HG03095 (cell line): Measurements from ENCODE around the gene GPC6.

Experiments used
- ATAC-seq: cut with Tn5 transposase; IDR thresholded peaks from one replicate; pipeline ENCODE4 v1.9.1; 2021; ENCODE audit warnings: moderate library complexity; ENCODE audit not compliant: unreplicated experiment

Gene GPC6

GRCh38 chr13:93230261-93230855 lies 3.8 kb downstream of the GPC6 start:
- ATAC-seq: no peak

- ATAC-seq: no peak
Measured at GRCh38 chr13:93231867-93232266, 5.3 kb downstream of the GPC6 start.

- ATAC-seq: no peak
Measured at GRCh38 chr13:93233997-93234416, 7.4 kb downstream of the GPC6 start.

- no peak for ATAC-seq
Measured at GRCh38 chr13:93234459-93234858, 7.9 kb downstream of the GPC6 start.

- no peak for ATAC-seq
Measured at GRCh38 chr13:93235258-93236015, 8.8 kb downstream of the GPC6 start.

- no peak for ATAC-seq
Measured at GRCh38 chr13:93238711-93239110, 12.1 kb downstream of the GPC6 start.

- ATAC-seq: no peak
Measured at GRCh38 chr13:93243375-93244063, 16.9 kb downstream of the GPC6 start.

GRCh38 chr13:93244141-93244917 lies 17.7 kb downstream of the GPC6 start:
- no peak for ATAC-seq

- ATAC-seq: no peak
Measured at GRCh38 chr13:93244918-93245280, 18.3 kb downstream of the GPC6 start.

- ATAC-seq: no peak
Measured at GRCh38 chr13:93246069-93246468, 19.5 kb downstream of the GPC6 start.

- ATAC-seq: no peak
Measured at GRCh38 chr13:93248627-93249047, 22.0 kb downstream of the GPC6 start.

- no peak for ATAC-seq
Measured at GRCh38 chr13:93249364-93250306, 23.0 kb downstream of the GPC6 start.

- ATAC-seq: no peak
Measured at GRCh38 chr13:93254775-93255174, 28.2 kb downstream of the GPC6 start.

- ATAC-seq: no peak
Measured at GRCh38 chr13:93256998-93257397, 30.4 kb downstream of the GPC6 start.

- no peak for ATAC-seq
Measured at GRCh38 chr13:93259527-93260080, 33.0 kb downstream of the GPC6 start.

GRCh38 chr13:93260591-93260990 lies 34.0 kb downstream of the GPC6 start:
- no peak for ATAC-seq

- ATAC-seq: no peak
Measured at GRCh38 chr13:93262729-93263345, 36.2 kb downstream of the GPC6 start.

GRCh38 chr13:93264876-93265275 lies 38.3 kb downstream of the GPC6 start:
- ATAC-seq: no peak

- ATAC-seq: no peak
Measured at GRCh38 chr13:93265800-93266199, 39.2 kb downstream of the GPC6 start.
